CD4-positive, CD25-positive, alpha-beta regulatory T cell (primary cell): ENCODE results near the gene SUSD1. TPM values are rescaled to one million over a fixed set of nuclear protein-coding genes. Genes with fewer than 3 reads are reported as not detected.

ENCODE experiments used
- ATAC-seq, 2 donors: fragments of 150-1000 bp; cut with Tn5 transposase; one replicate each; pipeline ENCODE4 v1.10.0; 2021; ENCODE audit warnings: low read depth in 2 of 2, moderate number of reproducible peaks in 2 of 2, moderate library complexity in 1 of 2
- DNase-seq, 3 donors: peaks; one replicate each; pipeline versions ENCODE4 v3.0.0 to v3.0.0-alpha.2; 2012 to 2022; ENCODE audit warnings: mixed read lengths in 1 of 3
- H3K27ac ChIP-seq: one replicate; pipeline ENCODE4 v1.7.0; 2013; ENCODE audit warnings: mild to moderate bottlenecking, low read length; ENCODE audit not compliant: insufficient read depth, poor library complexity, severe bottlenecking
- H3K27me3 ChIP-seq: one replicate; pipeline ENCODE4 v1.7.0; 2013; ENCODE audit warnings: low read length; ENCODE audit not compliant: control insufficient read depth, insufficient read depth
- H3K36me3 ChIP-seq: one replicate; pipeline ENCODE4 v1.7.0; 2013; ENCODE audit warnings: mild to moderate bottlenecking, low read length, moderate library complexity; ENCODE audit not compliant: control insufficient read depth, insufficient read depth
- H3K4me1 ChIP-seq: 2 replicates; pipeline ENCODE4 v1.7.0; 2013; ENCODE audit warnings: mild to moderate bottlenecking, low read length; ENCODE audit not compliant: insufficient read depth, control insufficient read depth, poor library complexity, severe bottlenecking
- H3K4me3 ChIP-seq: one replicate; pipeline ENCODE4 v1.7.0; 2013; ENCODE audit warnings: low read depth, mild to moderate bottlenecking, low read length, moderate library complexity
- H3K9me3 ChIP-seq, 2 experiments: 1 replicate in 1 of 2; 2 replicates in 1 of 2; pipeline ENCODE4 v1.7.0; 2013; ENCODE audit warnings: low read length in 2 of 2, mild to moderate bottlenecking in 1 of 2, moderate library complexity in 1 of 2; ENCODE audit not compliant: control insufficient read depth in 2 of 2
- H3K27ac Mint-ChIP-seq, 3 donors: one replicate each; pipeline ENCODE4 v1.8.0; 2020 to 2022; ENCODE audit warnings: mild to moderate bottlenecking in 3 of 3, mixed read lengths in 3 of 3, moderate library complexity in 2 of 3
- H3K27me3 Mint-ChIP-seq: one replicate; pipeline ENCODE4 v1.8.0; 2022; ENCODE audit warnings: mild to moderate bottlenecking, mixed read lengths
- H3K36me3 Mint-ChIP-seq: one replicate; pipeline ENCODE4 v1.8.0; 2020; ENCODE audit warnings: mixed read lengths
- H3K4me1 Mint-ChIP-seq, 4 donors: one replicate each; pipeline ENCODE4 v1.8.0; 2020 to 2022; ENCODE audit warnings: mixed read lengths in 4 of 4, mild to moderate bottlenecking in 1 of 4
- H3K4me3 Mint-ChIP-seq, 4 donors: one replicate each; pipeline ENCODE4 v1.8.0; 2020 to 2022; ENCODE audit warnings: mild to moderate bottlenecking in 4 of 4, mixed read lengths in 4 of 4, moderate library complexity in 3 of 4
- H3K9me3 Mint-ChIP-seq, 7 donors: one replicate each; pipeline ENCODE4 v1.8.0; 2020 to 2022; ENCODE audit warnings: mixed read lengths in 7 of 7, mild to moderate bottlenecking in 3 of 7, moderate library complexity in 2 of 7
- polyA plus RNA-seq, 4 donors: library from polyadenylated mRNA; unstranded; fragments of 300-500 nt; fragmentation: Illumina TruSeq; gene quantifications; one replicate each; pipeline ENCODE4 v1.2.3, GENCODE V29; 2021
- total RNA-seq: library from RNA; stranded (reverse); gene quantifications from one replicate; pipeline ENCODE4 v1.2.3, GENCODE V29; 2022

SUSD1 gene
- total and polyA plus RNA-seq, 5 donors from 2014 or later = 3.2 to 9.7 (median 7.0) TPM

DNA sequence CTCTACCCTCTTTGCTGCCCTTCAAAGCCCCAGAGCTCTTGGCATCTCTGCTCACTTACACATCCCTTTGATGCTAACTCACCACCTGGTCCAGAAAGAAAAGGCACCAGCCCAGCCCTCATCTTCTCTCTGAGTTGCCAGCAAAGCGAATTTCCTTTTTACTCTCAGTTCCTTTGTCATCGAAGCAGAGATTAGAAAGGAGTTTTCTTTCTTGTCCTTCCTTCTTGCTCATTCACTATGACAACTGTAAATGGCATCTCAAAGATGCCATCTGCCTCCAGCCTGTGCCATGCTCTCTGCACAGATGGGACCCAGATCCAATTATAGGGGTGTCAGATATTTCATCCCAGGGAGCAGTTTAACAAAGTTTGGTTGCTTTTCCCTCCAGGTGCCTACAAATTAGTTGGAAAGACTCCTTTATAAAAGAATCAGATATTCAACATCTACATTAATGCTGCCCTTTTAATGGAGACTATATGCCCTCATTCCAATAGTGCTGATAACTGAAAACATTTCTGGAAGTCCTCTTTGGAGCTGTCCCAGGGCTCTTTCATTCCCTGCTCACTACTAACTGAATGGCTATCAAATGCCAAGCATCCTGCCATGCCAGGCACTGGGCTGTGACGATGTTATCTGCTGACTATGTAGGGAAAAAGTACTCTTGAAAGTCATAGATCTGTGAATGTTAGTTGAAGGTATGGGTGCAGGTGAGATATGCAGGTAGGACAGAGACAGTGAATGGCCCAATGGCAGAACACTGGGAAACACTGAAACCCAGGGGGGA is 58.9 kb downstream of the SUSD1 start:
- Histone ChIP-seq H3K27ac (no peak overlapping the region), H3K36me3 (peaks cover 4% of the 10 kb centered on the region), H3K9me3 (no peaks in the 10 kb centered on the region), H3K4me1 (no peaks in the 10 kb centered on the region), H3K4me3 (no peak overlapping the region), H3K27me3 (no peaks in the 10 kb centered on the region)
- ATAC-seq (no peak), DNase-seq (no peak)
- Mint-ChIP-seq H3K27me3 (no peaks in the 10 kb centered on the region), H3K4me1 (peaks cover 0 to 6% (median under 1%) of the 10 kb centered on the region in 4 donors), H3K4me3 (no peak overlapping the region), H3K27ac (peak overlapping the region in 1 of 3 donors; percentile 22), H3K9me3 (no peaks in the 10 kb centered on the region), H3K36me3 (peaks cover 13% of the 10 kb centered on the region)

DNA sequence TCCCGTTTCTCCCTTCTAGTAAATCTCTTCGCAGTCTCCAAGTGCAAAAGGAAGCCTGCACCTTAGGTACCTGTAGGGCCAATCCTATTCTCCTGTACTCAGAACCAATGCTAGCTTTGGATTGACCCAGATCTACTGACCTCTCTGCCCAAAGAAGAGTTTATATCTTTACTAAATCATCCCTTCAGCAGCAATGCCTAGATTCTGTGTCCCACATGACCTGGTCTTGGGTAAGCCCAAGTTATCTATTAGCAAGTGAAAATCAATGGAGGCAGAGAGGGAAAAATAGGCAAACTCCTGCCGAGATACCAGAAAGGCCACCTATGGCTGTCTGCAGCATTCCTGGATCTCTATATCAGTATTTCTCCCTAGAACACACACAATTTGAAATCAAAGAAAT is 60.0 kb downstream of the SUSD1 start:
- Mint-ChIP-seq H3K4me3 (no peak overlapping the region), H3K27me3 (no peaks in the 10 kb centered on the region), H3K9me3 (no peaks in the 10 kb centered on the region), H3K36me3 (peaks cover 10% of the 10 kb centered on the region), H3K27ac (no peak overlapping the region), H3K4me1 (peaks cover 0 to 6% (median under 1%) of the 10 kb centered on the region in 4 donors)
- Histone ChIP-seq H3K36me3 (peaks cover 4% of the 10 kb centered on the region), H3K27me3 (no peaks in the 10 kb centered on the region), H3K9me3 (no peaks in the 10 kb centered on the region), H3K27ac (no peak overlapping the region), H3K4me1 (no peaks in the 10 kb centered on the region), H3K4me3 (no peak overlapping the region)
- ATAC-seq (no peak), DNase-seq (no peak)

DNA sequence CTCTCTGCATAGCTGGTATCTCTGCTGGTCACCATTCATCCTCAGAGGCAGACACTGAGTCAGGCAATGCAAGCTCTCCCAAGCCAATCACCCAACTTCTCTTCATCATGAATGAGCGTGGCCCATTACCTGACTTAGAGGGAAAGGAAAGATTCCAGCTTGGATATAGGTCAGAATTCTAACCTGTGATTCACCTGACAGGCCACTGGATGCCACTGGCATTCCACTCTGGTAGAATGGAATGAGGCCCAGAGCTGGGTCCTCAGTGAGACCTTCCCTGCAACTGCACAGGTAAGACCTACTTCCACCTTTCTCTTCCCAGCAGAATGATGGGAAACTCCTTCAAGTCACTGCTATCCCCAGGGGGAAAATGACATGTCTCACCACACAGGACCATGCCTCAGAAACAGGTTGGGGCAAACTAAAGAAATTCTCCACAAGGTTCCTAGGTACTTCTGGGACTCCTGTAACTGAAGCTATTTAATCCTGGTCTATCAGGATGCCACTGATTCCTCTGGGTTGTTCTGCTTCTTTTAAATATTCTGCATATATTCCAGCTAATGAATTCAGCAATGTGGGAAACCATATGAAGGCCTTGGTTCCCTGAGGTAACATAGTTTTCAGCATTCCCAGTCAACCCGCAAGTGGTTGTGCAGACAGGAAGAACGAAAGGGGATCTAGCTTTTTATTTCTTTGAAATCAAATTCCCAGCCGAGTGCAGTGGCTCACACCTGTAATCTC is 62.0 kb downstream of the SUSD1 start:
- H3K4me3 Mint-ChIP-seq = no peak overlapping the region
- peaks cover 0 to 2% (median 0%) of the 10 kb centered on the region in 4 donors for H3K4me1 Mint-ChIP-seq
- H3K9me3 Mint-ChIP-seq = no peaks in the 10 kb centered on the region
- no peak overlapping the region for H3K27ac ChIP-seq
- DNase-seq (peak in 2 of 3 donors; percentile 9 to 26), ATAC-seq (peak in 1 of 2 donors; percentile 48)
- H3K27me3 ChIP-seq = no peaks in the 10 kb centered on the region
- H3K36me3 ChIP-seq = peaks cover 4% of the 10 kb centered on the region
- no peak overlapping the region for H3K4me3 ChIP-seq
- H3K27me3 Mint-ChIP-seq = no peaks in the 10 kb centered on the region
- H3K36me3 Mint-ChIP-seq = peaks cover 8% of the 10 kb centered on the region
- no peaks in the 10 kb centered on the region for H3K9me3 ChIP-seq
- no peaks in the 10 kb centered on the region for H3K4me1 ChIP-seq
- H3K27ac Mint-ChIP-seq = no peak overlapping the region

DNA sequence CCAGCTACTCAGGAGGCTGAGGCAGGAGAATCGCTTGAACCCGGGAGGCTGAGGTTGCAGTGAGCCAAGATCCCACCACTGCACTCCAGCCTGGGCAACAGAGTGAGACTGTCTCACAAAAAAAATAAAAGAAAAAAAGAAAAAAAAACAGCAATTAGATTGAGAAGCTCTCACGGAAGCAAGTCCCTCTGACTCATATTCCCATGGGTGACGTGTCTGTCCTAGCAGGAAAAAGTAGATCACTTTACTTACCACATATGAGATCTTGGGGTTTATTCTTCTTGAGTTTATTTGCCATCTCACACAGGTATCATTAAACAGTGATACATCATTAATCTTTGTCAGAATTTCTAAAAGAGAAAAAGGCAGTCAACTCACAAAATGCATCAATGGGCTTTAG is 62.6 kb downstream of the SUSD1 start:
- H3K27me3 ChIP-seq = no peaks in the 10 kb centered on the region
- H3K9me3 ChIP-seq = no peaks in the 10 kb centered on the region
- H3K36me3 ChIP-seq = peaks cover 4% of the 10 kb centered on the region
- H3K4me1 ChIP-seq = no peaks in the 10 kb centered on the region
- DNase-seq (no peak), ATAC-seq (no peak)
- Mint-ChIP-seq H3K4me3 (no peak overlapping the region), H3K27ac (peak overlapping the region in 1 of 3 donors; percentile 82), H3K27me3 (no peaks in the 10 kb centered on the region), H3K9me3 (no peaks in the 10 kb centered on the region), H3K4me1 (peaks cover 0 to 3% (median 0%) of the 10 kb centered on the region in 4 donors), H3K36me3 (peaks cover 8% of the 10 kb centered on the region)
- no peak overlapping the region for H3K27ac ChIP-seq
- H3K4me3 ChIP-seq = no peak overlapping the region

DNA sequence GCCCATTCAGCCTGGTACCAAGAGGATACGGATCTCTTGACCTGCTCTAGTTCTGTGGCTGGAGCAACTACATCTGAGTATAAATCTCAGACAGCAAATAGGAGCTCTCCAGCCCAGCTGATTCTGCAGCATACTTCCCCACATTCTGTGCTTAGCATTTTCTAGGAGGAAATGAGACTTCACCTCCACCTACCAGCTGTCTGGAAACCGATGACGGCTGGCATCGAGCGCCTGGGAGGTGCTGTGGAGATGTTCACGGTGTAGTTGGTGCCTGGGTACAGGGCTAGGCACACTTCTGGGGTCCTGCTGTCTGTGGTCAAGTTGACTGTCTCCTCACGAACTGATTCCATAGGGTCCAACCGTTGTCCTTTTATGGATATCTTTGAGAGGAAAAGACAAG is 63.6 kb downstream of the SUSD1 start:
- peaks cover 0 to 3% (median 0%) of the 10 kb centered on the region in 4 donors for H3K4me1 Mint-ChIP-seq

DNA sequence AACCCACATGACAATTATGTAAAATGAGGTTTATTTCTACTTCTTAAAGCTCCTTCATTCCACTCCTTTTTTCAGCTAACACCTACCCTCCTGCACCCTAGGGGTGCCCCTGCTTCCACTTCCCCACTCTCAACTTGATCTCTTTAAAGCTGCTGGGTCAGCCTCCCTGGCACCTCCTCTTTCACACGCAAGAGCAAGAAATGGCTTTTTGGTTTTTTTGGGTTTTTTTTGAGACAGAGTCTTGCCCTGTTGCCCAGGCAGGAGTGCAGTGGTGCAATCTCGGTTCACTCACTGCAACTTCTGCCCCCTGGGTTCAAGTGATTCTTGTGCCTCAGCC is 64.4 kb downstream of the SUSD1 start:
- H3K36me3 Mint-ChIP-seq = peaks cover 12% of the 10 kb centered on the region
- ATAC-seq (no peak), DNase-seq (no peak)
- Histone ChIP-seq H3K9me3 (no peaks in the 10 kb centered on the region), H3K27me3 (no peaks in the 10 kb centered on the region), H3K4me3 (no peak overlapping the region), H3K36me3 (peaks cover 4% of the 10 kb centered on the region), H3K4me1 (no peaks in the 10 kb centered on the region), H3K27ac (no peak overlapping the region)
- H3K4me3 Mint-ChIP-seq = no peak overlapping the region
- H3K4me1 Mint-ChIP-seq = peaks cover 0 to 3% (median 0%) of the 10 kb centered on the region in 4 donors
- no peaks in the 10 kb centered on the region for H3K27me3 Mint-ChIP-seq
- H3K27ac Mint-ChIP-seq = peak overlapping the region in 2 of 3 donors; percentile 26 to 73
- no peaks in the 10 kb centered on the region for H3K9me3 Mint-ChIP-seq

More for the DNA sequence above, 63.6 kb downstream of the SUSD1 start:
- Histone ChIP-seq H3K27me3 (no peaks in the 10 kb centered on the region), H3K4me1 (no peaks in the 10 kb centered on the region), H3K36me3 (peaks cover 4% of the 10 kb centered on the region), H3K27ac (no peak overlapping the region), H3K9me3 (no peaks in the 10 kb centered on the region), H3K4me3 (no peak overlapping the region)
- ATAC-seq (no peak), DNase-seq (no peak)
- Mint-ChIP-seq H3K27me3 (no peaks in the 10 kb centered on the region), H3K9me3 (no peaks in the 10 kb centered on the region), H3K27ac (no peak overlapping the region), H3K36me3 (peaks cover 13% of the 10 kb centered on the region), H3K4me3 (no peak overlapping the region)

DNA sequence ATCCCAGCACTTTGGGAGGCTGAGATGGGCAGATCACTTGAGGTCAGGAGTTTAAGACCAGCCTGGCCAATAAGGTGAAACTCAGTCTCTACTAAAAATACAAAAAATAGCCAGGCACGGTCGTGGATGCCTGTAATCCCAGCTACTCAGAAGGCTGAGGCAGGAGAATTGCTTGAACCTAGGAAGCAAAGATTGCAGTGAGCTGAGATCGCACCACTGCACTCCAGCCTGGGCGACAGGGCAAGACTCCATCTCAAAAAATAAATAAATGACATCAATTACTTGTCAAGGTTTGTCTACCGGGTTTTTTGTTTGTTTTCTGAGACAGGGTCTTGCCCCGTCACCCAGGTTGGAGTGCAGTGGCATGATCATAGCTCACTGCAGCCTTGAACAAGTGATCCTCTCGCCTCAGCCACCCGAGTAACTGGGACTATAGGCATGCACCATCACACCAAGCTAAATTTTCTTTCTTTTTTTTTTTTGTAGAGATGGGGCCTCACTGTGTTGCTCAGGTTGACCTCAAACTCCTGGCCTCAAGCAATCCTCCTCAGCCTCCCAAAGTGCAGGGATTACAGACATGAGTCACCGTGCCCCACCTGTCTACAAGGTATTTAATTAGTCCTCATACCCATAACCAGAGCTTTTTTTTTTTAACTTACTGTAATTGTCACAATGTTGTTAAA is 64.9 kb downstream of the SUSD1 start:
- H3K9me3 ChIP-seq = no peaks in the 10 kb centered on the region
- Mint-ChIP-seq H3K27ac (peak overlapping the region in 2 of 3 donors; percentile 26 to 73), H3K36me3 (peaks cover 12% of the 10 kb centered on the region), H3K4me3 (no peak overlapping the region), H3K27me3 (no peaks in the 10 kb centered on the region), H3K4me1 (peaks cover 0 to 3% (median 0%) of the 10 kb centered on the region in 4 donors), H3K9me3 (no peaks in the 10 kb centered on the region)
- no peak for ATAC-seq
- H3K27ac ChIP-seq = no peak overlapping the region
- no peaks in the 10 kb centered on the region for H3K27me3 ChIP-seq
- H3K36me3 ChIP-seq = peaks cover 4% of the 10 kb centered on the region
- H3K4me1 ChIP-seq = no peaks in the 10 kb centered on the region
- DNase-seq = no peak
- H3K4me3 ChIP-seq = no peak overlapping the region
